Liver (tissue), 9 donors: ENCODE results near the gene CBFA2T3. TPM values are rescaled to one million over a fixed set of nuclear protein-coding genes. Genes with fewer than 3 reads are reported as not detected.

ENCODE experiments used
- DNase-seq: peaks from one replicate; pipeline ENCODE4 v3.0.0-alpha.2; 2017; ENCODE audit warnings: low spot score
- H3K27ac ChIP-seq, 2 donors: one replicate each; pipeline ENCODE4 v1.7.0; 2013; ENCODE audit warnings: inconsistent platforms in 2 of 2, low read length in 2 of 2, control low read depth in 1 of 2, low read depth in 1 of 2, mild to moderate bottlenecking in 1 of 2
- H3K27me3 ChIP-seq, 4 donors: one replicate each; pipeline versions ENCODE4 v1.6.1 to v1.7.0; 2013; ENCODE audit warnings: low read length in 3 of 4, inconsistent platforms in 1 of 4, mild to moderate bottlenecking in 1 of 4, moderate library complexity in 1 of 4; ENCODE audit not compliant: control insufficient read depth in 4 of 4, insufficient read depth in 4 of 4
- H3K36me3 ChIP-seq, 4 donors: one replicate each; pipeline versions ENCODE4 v1.6.1 to v1.7.0; 2013; ENCODE audit warnings: low read length in 3 of 4, mild to moderate bottlenecking in 3 of 4, low read depth in 1 of 4, moderate library complexity in 1 of 4; ENCODE audit not compliant: control insufficient read depth in 4 of 4, insufficient read depth in 3 of 4
- H3K4me1 ChIP-seq, 4 donors: one replicate each; pipeline versions ENCODE4 v1.6.1 to v1.7.0; 2013; ENCODE audit warnings: low read length in 3 of 4, mild to moderate bottlenecking in 3 of 4, moderate library complexity in 1 of 4; ENCODE audit not compliant: control insufficient read depth in 4 of 4, insufficient read depth in 4 of 4
- H3K4me3 ChIP-seq, 3 donors: one replicate each; pipeline versions ENCODE4 v1.6.1 to v1.7.0; 2013; ENCODE audit warnings: low read length in 3 of 3, control low read depth in 1 of 3, low read depth in 1 of 3, mild to moderate bottlenecking in 1 of 3
- H3K9ac ChIP-seq, 2 donors: one replicate each; pipeline ENCODE4 v1.7.0; 2013; ENCODE audit warnings: low read length in 2 of 2, mild to moderate bottlenecking in 2 of 2, moderate library complexity in 2 of 2, control low read depth in 1 of 2, low read depth in 1 of 2
- H3K9me3 ChIP-seq, 4 donors: one replicate each; pipeline versions ENCODE4 v1.6.1 to v1.7.0; 2013; ENCODE audit warnings: low read length in 3 of 4; ENCODE audit not compliant: control insufficient read depth in 4 of 4
- ATF3 ChIP-seq: IDR thresholded peaks from 2 replicates; pipeline ENCODE4 v1.6.1; 2016; ENCODE audit warnings: antibody characterized with exemption
- EGR1 ChIP-seq, 2 donors: IDR thresholded peaks; 2 replicates each; pipeline ENCODE4 v1.6.1; 2016 to 2018; ENCODE audit warnings: antibody characterized with exemption in 2 of 2, low read depth in 2 of 2
- FOXA1 ChIP-seq: IDR thresholded peaks from 2 replicates; pipeline ENCODE4 v1.6.1; 2016; ENCODE audit warnings: antibody characterized with exemption
- HNF4G ChIP-seq: IDR thresholded peaks from 2 replicates; pipeline ENCODE4 v1.6.1; 2016; ENCODE audit warnings: antibody characterized with exemption
- JUND ChIP-seq, 2 donors: IDR thresholded peaks; 2 replicates each; pipeline ENCODE4 v1.6.1; 2016; ENCODE audit warnings: antibody characterized with exemption in 2 of 2
- RAD21 ChIP-seq, 2 donors: IDR thresholded peaks; 2 replicates each; pipeline ENCODE4 v1.6.1; 2016; ENCODE audit warnings: antibody characterized with exemption in 2 of 2, mild to moderate bottlenecking in 2 of 2
- RXRA ChIP-seq, 2 donors: IDR thresholded peaks; 2 replicates each; pipeline ENCODE4 v1.6.1; 2017 to 2018; ENCODE audit warnings: antibody characterized with exemption in 2 of 2, mild to moderate bottlenecking in 1 of 2
- TAF1 ChIP-seq: conservative IDR thresholded peaks from 2 replicates; pipeline ENCODE4 v1.6.1; 2016; ENCODE audit warnings: antibody characterized with exemption, mild to moderate bottlenecking
- YY1 ChIP-seq: IDR thresholded peaks from 2 replicates; pipeline ENCODE4 v1.6.1; 2016; ENCODE audit warnings: antibody characterized with exemption, mild to moderate bottlenecking
- WGBS: extraction: QIAGEN DNeasy Blood & Tissue Kit; methylation state at CpG from one replicate; pipeline ENCODE4 v1.1.7; 2013; 5-methylcytosine and 5-hydroxymethylcytosine counted together
- polyA plus RNA-seq, 2 donors: library from polyadenylated mRNA; stranded (reverse) in 1 of 2; unstranded in 1 of 2; fragments of 200-250 nt in 1 of 2; fragments of >200 nt in 1 of 2; fragmentation: Nextera tagmentation in 1 of 2; extraction: Ambion mirVana in 1 of 2; gene quantifications; one replicate each; pipeline versions ENCODE4 v1.2.1 to v1.2.3, GENCODE V29; 2013 to 2015
- total RNA-seq, 2 donors: library from RNA; depleted of rRNA; stranded (reverse); fragments of >200 nt; gene quantifications; one replicate each; pipeline ENCODE4 v1.2.3, GENCODE V29; 2014
- TF ChIP-seq, protein P1 (sequence below): IDR thresholded peaks from 2 replicates; pipeline ENCODE4 v1.6.1; 2016; ENCODE audit warnings: antibody characterized with exemption
- TF ChIP-seq, protein P2 (sequence below): fragments of 150-350 bp; IDR thresholded peaks from 2 replicates; pipeline ENCODE4 v1.5.1; 2017; ENCODE audit warnings: improper control_type of control experiment, low read depth, low read length; ENCODE audit not compliant: missing input control
- TF ChIP-seq, protein P3 (sequence below): IDR thresholded peaks from 2 replicates; pipeline ENCODE4 v1.6.1; 2016; ENCODE audit warnings: antibody characterized with exemption
- donor health status: healthy.
- donor health status: healthy.
- donor health status: healthy.
- donor health status: healthy.
- donor health status: healthy.

Gene CBFA2T3
- total and polyA plus RNA-seq, 4 donors, result 1.4 to 4.5 (median 3.1) TPM

DNA sequence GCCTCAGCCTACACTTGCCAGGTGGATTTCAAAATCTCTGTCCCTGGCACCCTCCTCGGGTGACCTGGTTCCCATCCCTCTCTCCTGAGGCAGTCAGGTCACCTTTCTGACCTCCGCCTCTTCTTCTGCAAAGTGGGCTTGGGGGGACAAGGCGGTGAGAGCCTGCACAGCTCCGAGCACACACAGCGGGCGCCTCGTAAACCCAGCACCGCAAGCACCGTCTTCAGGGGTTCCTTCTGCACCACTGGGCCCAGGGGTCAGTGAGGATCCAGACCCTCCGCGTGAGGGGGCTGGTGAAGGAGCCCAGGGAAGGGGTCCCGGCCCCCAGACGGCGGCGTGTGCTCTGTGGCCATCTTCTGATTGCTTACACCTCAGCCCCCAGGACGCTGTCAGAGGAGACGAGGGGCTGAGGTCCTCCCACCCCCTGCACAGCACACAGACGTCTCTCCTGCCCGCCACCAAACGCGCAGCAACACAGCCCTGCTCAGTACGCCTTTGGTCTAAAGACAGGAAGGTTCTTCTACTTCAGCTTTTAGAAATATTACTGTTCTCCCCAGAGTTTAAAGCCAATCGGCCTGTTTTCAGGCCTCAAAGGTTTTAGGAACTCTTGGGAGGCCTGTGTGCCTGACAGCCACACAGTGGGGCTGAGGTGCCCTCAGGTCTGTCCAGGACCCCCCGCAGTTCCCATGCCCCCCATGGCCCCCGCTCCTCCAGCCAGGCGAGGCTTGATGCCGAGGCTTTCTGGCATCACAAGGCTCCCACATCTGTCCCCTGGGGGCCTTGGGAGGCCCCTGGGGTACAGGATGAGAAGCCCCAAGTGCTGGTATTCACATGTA is 2.7 kb downstream of the CBFA2T3 start (continued):
- no peak for TF ChIP-seq ATF3

DNA sequence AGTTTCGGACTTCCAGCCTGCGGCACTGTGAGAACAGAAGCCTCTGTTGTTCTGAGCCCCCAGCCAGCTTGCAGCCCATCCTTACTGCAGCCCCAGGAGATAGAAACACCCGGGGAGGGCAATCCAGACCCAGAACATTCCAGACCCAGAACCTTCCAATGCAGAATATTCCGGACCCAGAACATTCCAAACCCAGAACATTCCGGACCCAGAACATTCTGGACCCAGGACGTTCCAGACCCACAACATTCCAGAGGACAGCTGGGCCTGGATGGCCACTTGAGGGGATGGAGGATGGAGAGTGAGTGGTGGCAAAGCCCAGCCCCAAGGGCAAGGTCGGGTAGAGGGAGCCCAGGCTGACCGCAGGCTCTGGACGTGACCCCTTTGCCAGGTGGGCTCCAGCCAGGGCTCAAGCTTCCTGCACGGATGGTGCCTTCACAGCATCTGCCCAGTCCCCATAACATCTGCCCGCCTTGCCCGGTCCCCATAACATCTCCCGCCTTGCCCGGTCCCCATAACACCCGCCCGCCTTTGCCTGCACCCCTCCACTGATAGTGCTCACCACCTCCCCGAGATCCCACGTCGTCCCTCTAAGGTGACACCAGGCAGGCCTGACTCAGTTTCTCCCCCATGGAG is 3.5 kb downstream of the CBFA2T3 start:
- TF ChIP-seq, protein P1, sequence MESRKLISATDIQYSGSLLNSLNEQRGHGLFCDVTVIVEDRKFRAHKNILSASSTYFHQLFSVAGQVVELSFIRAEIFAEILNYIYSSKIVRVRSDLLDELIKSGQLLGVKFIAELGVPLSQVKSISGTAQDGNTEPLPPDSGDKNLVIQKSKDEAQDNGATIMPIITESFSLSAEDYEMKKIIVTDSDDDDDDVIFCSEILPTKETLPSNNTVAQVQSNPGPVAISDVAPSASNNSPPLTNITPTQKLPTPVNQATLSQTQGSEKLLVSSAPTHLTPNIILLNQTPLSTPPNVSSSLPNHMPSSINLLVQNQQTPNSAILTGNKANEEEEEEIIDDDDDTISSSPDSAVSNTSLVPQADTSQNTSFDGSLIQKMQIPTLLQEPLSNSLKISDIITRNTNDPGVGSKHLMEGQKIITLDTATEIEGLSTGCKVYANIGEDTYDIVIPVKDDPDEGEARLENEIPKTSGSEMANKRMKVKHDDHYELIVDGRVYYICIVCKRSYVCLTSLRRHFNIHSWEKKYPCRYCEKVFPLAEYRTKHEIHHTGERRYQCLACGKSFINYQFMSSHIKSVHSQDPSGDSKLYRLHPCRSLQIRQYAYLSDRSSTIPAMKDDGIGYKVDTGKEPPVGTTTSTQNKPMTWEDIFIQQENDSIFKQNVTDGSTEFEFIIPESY, result no peak
- TF ChIP-seq, protein P2, sequence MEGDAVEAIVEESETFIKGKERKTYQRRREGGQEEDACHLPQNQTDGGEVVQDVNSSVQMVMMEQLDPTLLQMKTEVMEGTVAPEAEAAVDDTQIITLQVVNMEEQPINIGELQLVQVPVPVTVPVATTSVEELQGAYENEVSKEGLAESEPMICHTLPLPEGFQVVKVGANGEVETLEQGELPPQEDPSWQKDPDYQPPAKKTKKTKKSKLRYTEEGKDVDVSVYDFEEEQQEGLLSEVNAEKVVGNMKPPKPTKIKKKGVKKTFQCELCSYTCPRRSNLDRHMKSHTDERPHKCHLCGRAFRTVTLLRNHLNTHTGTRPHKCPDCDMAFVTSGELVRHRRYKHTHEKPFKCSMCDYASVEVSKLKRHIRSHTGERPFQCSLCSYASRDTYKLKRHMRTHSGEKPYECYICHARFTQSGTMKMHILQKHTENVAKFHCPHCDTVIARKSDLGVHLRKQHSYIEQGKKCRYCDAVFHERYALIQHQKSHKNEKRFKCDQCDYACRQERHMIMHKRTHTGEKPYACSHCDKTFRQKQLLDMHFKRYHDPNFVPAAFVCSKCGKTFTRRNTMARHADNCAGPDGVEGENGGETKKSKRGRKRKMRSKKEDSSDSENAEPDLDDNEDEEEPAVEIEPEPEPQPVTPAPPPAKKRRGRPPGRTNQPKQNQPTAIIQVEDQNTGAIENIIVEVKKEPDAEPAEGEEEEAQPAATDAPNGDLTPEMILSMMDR, result no peak
- no peak for TF ChIP-seq RAD21 (IDR thresholded peaks at IDR 0.05)
- TF ChIP-seq FOXA1, result no peak
- WGBS, result 74% methylated on average over 19 of the region's 19 CpGs
- Histone ChIP-seq H3K4me3 (no peak overlapping the region), H3K4me1 (peaks cover 0 to 17% (median 0%) of the 10 kb centered on the region in 4 donors), H3K27me3 (peaks cover 0 to 5% (median 2%) of the 10 kb centered on the region in 4 donors), H3K36me3 (no peaks in the 10 kb centered on the region), H3K9ac (no peak overlapping the region), H3K27ac (no peak overlapping the region), H3K9me3 (no peaks in the 10 kb centered on the region)
- DNase-seq, result no peak

GRCh38 chr16:88973007-88973410 is 4.0 kb downstream of the CBFA2T3 start:
- Histone ChIP-seq H3K9me3 (no peaks in the 10 kb centered on the region), H3K9ac (no peak overlapping the region), H3K36me3 (no peaks in the 10 kb centered on the region), H3K27me3 (peaks cover 0 to 6% (median 2%) of the 10 kb centered on the region in 4 donors), H3K27ac (no peak overlapping the region), H3K4me3 (no peak overlapping the region), H3K4me1 (peaks cover 0 to 17% (median 0%) of the 10 kb centered on the region in 4 donors)
- TF ChIP-seq, protein P3, sequence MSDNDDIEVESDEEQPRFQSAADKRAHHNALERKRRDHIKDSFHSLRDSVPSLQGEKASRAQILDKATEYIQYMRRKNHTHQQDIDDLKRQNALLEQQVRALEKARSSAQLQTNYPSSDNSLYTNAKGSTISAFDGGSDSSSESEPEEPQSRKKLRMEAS, result no peak
- TF ChIP-seq TAF1 (no peak), EGR1 (IDR thresholded peaks at IDR 0.05; ENCODE audit: low read depth in 2 of 2) (no peak), YY1 (no peak), HNF4G (no peak), RXRA (IDR thresholded peaks at IDR 0.05) (no peak), JUND (IDR thresholded peaks at IDR 0.05) (no peak), FOXA1 (no peak)
- TF ChIP-seq, protein P2, result no peak
- 48% methylated on average over 15 of the region's 15 CpGs for WGBS
- DNase-seq, result no peak
